GM12892 (cell line): ENCODE measurements around the gene TNFRSF12A.

Experiments used
- POLR2A ChIP-seq: IDR thresholded peaks from 2 replicates; pipeline ENCODE4 v1.6.1; 2011; ENCODE audit warnings: low read depth, low read length, control low read depth
- POLR2AphosphoS5 ChIP-seq: IDR thresholded peaks from 2 replicates; pipeline ENCODE4 v1.6.1; 2011; ENCODE audit warnings: low read depth, low read length, control low read depth
- TAF1 ChIP-seq: IDR thresholded peaks from 2 replicates; pipeline ENCODE4 v1.6.1; 2011; ENCODE audit warnings: low read depth, mild to moderate bottlenecking, control low read depth, low read length, borderline replicate concordance

GRCh38 chr16:3007059-3007956, 12.9 kb upstream of the TNFRSF12A start:
- TF ChIP-seq TAF1 (no peak), POLR2AphosphoS5 (no peak), POLR2A (no peak)
